Lower leg skin (tissue), 4 donors: Measurements from ENCODE around the gene GABRR1. TPM values are rescaled to one million over a fixed set of nuclear protein-coding genes. Genes with fewer than 3 reads are reported as not detected.

Experiments used
- DNase-seq, 2 donors: peaks; one replicate each; pipeline ENCODE4 v3.0.0-alpha.2; 2019; ENCODE audit warnings: low spot score in 2 of 2
- H3K4me3 ChIP-seq: fragments of 200-600 bp; sonication (generic); 2 replicates; pipeline ENCODE4 v1.5.1; 2017; ENCODE audit warnings: mild to moderate bottlenecking, low read depth; ENCODE audit not compliant: poor library complexity, severe bottlenecking
- POLR2A ChIP-seq, 2 donors: fragments of 450-650 bp; IDR thresholded peaks; one replicate each; pipeline ENCODE4 v1.6.1; 2016 to 2017; ENCODE audit warnings: antibody characterized with exemption in 2 of 2, mild to moderate bottlenecking in 1 of 2, moderate library complexity in 1 of 2
- WGBS, 2 donors: methylation state at CpG; one replicate each; pipeline ENCODE4 v1.1.5; 2018; 5-methylcytosine and 5-hydroxymethylcytosine counted together
- intact Hi-C: fragments of 100-400 bp; cut with DNase I; formaldehyde crosslinking; loops from one replicate; pipeline ENCODE4 v1.15.0; 2023; ENCODE audit warnings: low total_unique reads
- total RNA-seq, 4 donors: library from RNA; depleted of rRNA; stranded (reverse); fragments of >200 nt; gene quantifications; one replicate each; pipeline ENCODE4 v1.1.0, GENCODE V29; 2016
- TF ChIP-seq, protein P1 (sequence below), 3 donors: fragments of 450-650 bp; IDR thresholded peaks; one replicate each; pipeline ENCODE4 v1.5.1; 2016; ENCODE audit warnings: antibody characterized with exemption in 3 of 3, mild to moderate bottlenecking in 3 of 3, moderate library complexity in 2 of 3

GABRR1 gene
- total RNA-seq, 4 donors from 2014 or later: 0.17 to 0.86 (median 0.39) TPM; not detected in 1

- H3K4me3 ChIP-seq: no peak overlapping the region
- intact Hi-C loops: no loop called here
- no peak for DNase-seq
- TF ChIP-seq POLR2A (IDR thresholded peaks at IDR 0.05): no peak
- TF ChIP-seq, protein P1, sequence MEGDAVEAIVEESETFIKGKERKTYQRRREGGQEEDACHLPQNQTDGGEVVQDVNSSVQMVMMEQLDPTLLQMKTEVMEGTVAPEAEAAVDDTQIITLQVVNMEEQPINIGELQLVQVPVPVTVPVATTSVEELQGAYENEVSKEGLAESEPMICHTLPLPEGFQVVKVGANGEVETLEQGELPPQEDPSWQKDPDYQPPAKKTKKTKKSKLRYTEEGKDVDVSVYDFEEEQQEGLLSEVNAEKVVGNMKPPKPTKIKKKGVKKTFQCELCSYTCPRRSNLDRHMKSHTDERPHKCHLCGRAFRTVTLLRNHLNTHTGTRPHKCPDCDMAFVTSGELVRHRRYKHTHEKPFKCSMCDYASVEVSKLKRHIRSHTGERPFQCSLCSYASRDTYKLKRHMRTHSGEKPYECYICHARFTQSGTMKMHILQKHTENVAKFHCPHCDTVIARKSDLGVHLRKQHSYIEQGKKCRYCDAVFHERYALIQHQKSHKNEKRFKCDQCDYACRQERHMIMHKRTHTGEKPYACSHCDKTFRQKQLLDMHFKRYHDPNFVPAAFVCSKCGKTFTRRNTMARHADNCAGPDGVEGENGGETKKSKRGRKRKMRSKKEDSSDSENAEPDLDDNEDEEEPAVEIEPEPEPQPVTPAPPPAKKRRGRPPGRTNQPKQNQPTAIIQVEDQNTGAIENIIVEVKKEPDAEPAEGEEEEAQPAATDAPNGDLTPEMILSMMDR (IDR thresholded peaks at IDR 0.05): no peak
Measured at GRCh38 chr6:89215391-89215790, 1.8 kb downstream of the GABRR1 start.

DNA sequence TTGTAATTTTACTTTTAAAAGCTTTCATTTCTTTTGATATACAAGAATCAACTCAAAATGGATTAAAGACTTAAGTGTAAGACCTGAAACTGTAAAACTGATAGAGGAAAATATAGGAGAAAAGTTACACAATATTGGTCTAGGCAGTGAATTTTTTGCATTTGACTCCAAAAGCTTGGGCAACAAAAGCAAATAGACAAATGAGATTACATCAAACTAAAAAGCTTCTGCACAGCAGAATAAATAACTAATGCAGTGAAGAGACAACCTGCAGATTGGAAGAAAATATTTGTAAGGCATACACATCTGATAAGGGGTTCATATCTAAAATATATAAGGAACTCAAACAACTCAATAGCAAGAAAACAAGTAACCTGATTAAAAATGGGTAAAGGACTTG lies 3.0 kb downstream of the GABRR1 start:
- DNase-seq: no peak
- no peak for TF ChIP-seq POLR2A (IDR thresholded peaks at IDR 0.05)
- TF ChIP-seq, protein P1 (IDR thresholded peaks at IDR 0.05): no peak
- no peak overlapping the region for H3K4me3 ChIP-seq
- intact Hi-C loops: no loop called here

GRCh38 chr6:89212472-89212871 lies 4.7 kb downstream of the GABRR1 start:
- H3K4me3 ChIP-seq: no peak overlapping the region
- no peak for DNase-seq
- intact Hi-C loops: no loop called here
- no peak for TF ChIP-seq POLR2A (IDR thresholded peaks at IDR 0.05)
- WGBS, 2 donors: 50 to 80% methylated on average over 5 of the region's 5 CpGs

DNA sequence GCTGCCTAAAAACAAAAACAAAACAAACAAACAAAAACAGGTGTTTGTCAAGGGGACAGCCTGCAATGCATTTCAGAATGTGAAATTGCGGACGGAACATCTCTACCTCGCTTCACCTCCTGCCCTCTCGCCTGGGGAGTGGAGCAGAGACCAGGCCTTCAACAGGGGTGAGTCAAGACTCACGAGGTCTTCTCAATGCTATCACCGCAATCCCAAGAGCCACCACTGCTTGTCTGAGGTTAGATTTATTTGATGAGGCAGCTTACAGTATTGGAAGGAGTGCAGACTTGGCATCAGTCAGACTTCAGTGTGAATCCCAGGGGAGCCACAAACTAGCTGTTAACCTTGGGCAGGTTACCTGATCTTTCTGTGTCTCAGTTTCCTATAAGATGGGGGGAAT lies 7.7 kb downstream of the GABRR1 start:
- DNase-seq: no peak
- intact Hi-C loops: no loop called here
- no peak overlapping the region for H3K4me3 ChIP-seq
- WGBS, 2 donors: 90 to 93% methylated on average over 6 of the region's 6 CpGs
- TF ChIP-seq, protein P1 (IDR thresholded peaks at IDR 0.05): no peak
- no peak for TF ChIP-seq POLR2A (IDR thresholded peaks at IDR 0.05)

- WGBS, 2 donors: 52 to 81% methylated on average over 4 of the region's 4 CpGs
- intact Hi-C loops: no loop called here
- H3K4me3 ChIP-seq: no peak overlapping the region
- no peak for TF ChIP-seq POLR2A (IDR thresholded peaks at IDR 0.05)
- TF ChIP-seq, protein P1 (IDR thresholded peaks at IDR 0.05): no peak
- no peak for DNase-seq
Measured at GRCh38 chr6:89208551-89208950, 8.6 kb downstream of the GABRR1 start.

DNA sequence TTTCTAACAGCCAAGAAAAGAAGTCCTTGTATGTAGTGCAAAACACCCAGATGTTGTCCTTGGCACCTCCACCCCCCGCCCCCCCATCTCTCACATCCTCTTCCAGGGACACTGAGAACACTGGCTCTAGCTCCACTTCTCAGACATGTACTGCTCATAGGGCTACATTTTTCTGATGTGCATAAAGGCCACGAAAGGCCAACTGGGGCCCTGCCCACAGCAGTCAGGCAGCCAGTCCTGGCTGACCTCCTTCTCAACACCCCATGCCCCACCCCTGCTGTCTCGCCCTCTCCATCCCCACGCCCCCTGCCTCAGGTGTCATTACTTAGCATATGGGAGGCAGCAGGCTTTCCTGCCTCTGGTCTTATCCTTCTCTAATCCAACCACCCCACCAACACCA lies 11.3 kb downstream of the GABRR1 start:
- TF ChIP-seq POLR2A (IDR thresholded peaks at IDR 0.05): no peak
- TF ChIP-seq, protein P1 (IDR thresholded peaks at IDR 0.05): no peak
- no peak for DNase-seq
- intact Hi-C loops: no loop called here
- H3K4me3 ChIP-seq: no peak overlapping the region
- 46 to 51% methylated on average over 4 of the region's 4 CpGs for WGBS, 2 donors
